Endothelial cell of umbilical vein (primary cell): ENCODE data around the gene ADGRG3. TPM values are rescaled to one million over a fixed set of nuclear protein-coding genes. Genes with fewer than 3 reads are reported as not detected.
A peak's percentile ranks its signal among the peaks of the same experiment; 100 is the strongest.

ENCODE experiments used
- BruUV-seq: library from RNA; stranded (reverse); fragments of 400-500 nt; replicated peaks from 2 replicates; lab custom pipeline; 2021; lab: Mats Ljungman, UMichigan
- CTCF ChIA-PET: fragments of 300-600, 350-600 bp; sonication (Branson Sonifier 250); formaldehyde crosslinking; loops from one replicate; lab custom pipeline; 2021; ENCODE audit warnings: antibody characterized with exemption, inconsistent platforms; lab: Charles Lee
- POLR2A ChIA-PET: fragments of 300-600, 350-600 bp; sonication (Branson Sonifier 250); formaldehyde crosslinking; loops from one replicate; lab custom pipeline; 2021; ENCODE audit warnings: antibody characterized with exemption, inconsistent platforms; lab: Charles Lee
- DNase-seq: peaks from one replicate; pipeline ENCODE4 v3.0.0-alpha.2; 2011; ENCODE audit warnings: low read depth, low spot score
- FAIRE-seq: peaks from 2 replicates; lab custom pipeline; 2011; peaks lifted over from hg19 to GRCh38; lab: Jason Lieb, UNC
- H2AFZ ChIP-seq: 2 replicates; pipeline ENCODE4 v1.6.0; 2012; ENCODE audit warnings: low read depth, low read length, control low read depth, inconsistent platforms
- H3K27ac ChIP-seq: 2 replicates; pipeline ENCODE4 v1.5.1; 2011; ENCODE audit warnings: low read depth, mild to moderate bottlenecking, control low read depth, low read length, moderate library complexity; ENCODE audit not compliant: insufficient read depth
- H3K27me3 ChIP-seq, 2 experiments: 2 replicates each; pipeline versions ENCODE4 v1.6.0 to v1.6.1; 2011; ENCODE audit warnings: low read length in 2 of 2, mixed read lengths in 1 of 2; ENCODE audit not compliant: control insufficient read depth in 2 of 2, insufficient read depth in 2 of 2
- H3K36me3 ChIP-seq, 2 experiments: 2 replicates in 1 of 2; 3 replicates in 1 of 2; pipeline ENCODE4 v1.5.1; 2011; ENCODE audit warnings: low read length in 2 of 2, mild to moderate bottlenecking in 1 of 2, moderate library complexity in 1 of 2; ENCODE audit not compliant: control insufficient read depth in 2 of 2, insufficient read depth in 2 of 2; ENCODE audit errors: extremely low read depth in 1 of 2
- H3K4me1 ChIP-seq: 3 replicates; pipeline ENCODE4 v1.5.1; 2011; ENCODE audit warnings: mild to moderate bottlenecking, low read length; ENCODE audit not compliant: control insufficient read depth, insufficient read depth; ENCODE audit errors: extremely low read depth
- H3K4me2 ChIP-seq: 2 replicates; pipeline ENCODE4 v1.6.1; 2011; ENCODE audit warnings: low read length, control low read depth, mixed read lengths; ENCODE audit not compliant: insufficient read depth
- H3K4me3 ChIP-seq, 3 experiments: fragments of 200-600 bp in 1 of 3; sonication (generic), shearing (Covaris generic) in 1 of 3; replicated peaks in 1 of 3; 2 replicates each; pipeline ENCODE4 v1.5.1; 2011 to 2016; ENCODE audit warnings: control low read depth in 3 of 3, low read length in 3 of 3, mild to moderate bottlenecking in 2 of 3, inconsistent platforms in 1 of 3, low read depth in 1 of 3, moderate library complexity in 1 of 3; ENCODE audit not compliant: insufficient read depth in 1 of 3
- H3K79me2 ChIP-seq: 2 replicates; pipeline ENCODE4 v1.6.0; 2012; ENCODE audit warnings: low read length, inconsistent platforms; ENCODE audit not compliant: control insufficient read depth, insufficient read depth
- H3K9ac ChIP-seq: replicated peaks from 2 replicates; pipeline ENCODE3; 2011; ENCODE audit warnings: low read length, control low read depth; ENCODE audit not compliant: insufficient read depth; ENCODE audit errors: extremely low read depth
- H3K9me1 ChIP-seq: replicated peaks from 3 replicates; pipeline ENCODE4 v1.6.0; 2011; ENCODE audit warnings: mild to moderate bottlenecking, low read length; ENCODE audit not compliant: control insufficient read depth, insufficient read depth; ENCODE audit errors: extremely low read depth
- H3K9me3 ChIP-seq: replicated peaks from 2 replicates; pipeline ENCODE4 v1.5.1; 2012; ENCODE audit warnings: low read length, inconsistent platforms; ENCODE audit not compliant: control insufficient read depth, insufficient read depth
- H4K20me1 ChIP-seq: replicated peaks from 2 replicates; pipeline ENCODE3; 2011; ENCODE audit warnings: mild to moderate bottlenecking, low read length; ENCODE audit not compliant: control insufficient read depth, insufficient read depth; ENCODE audit errors: extremely low read depth
- CTCF ChIP-seq, 2 donors: IDR thresholded peaks; 1 replicate in 1 of 2; 2 replicates in 1 of 2; pipeline ENCODE4 v1.5.1; 2011; ENCODE audit warnings: low read length in 2 of 2, mild to moderate bottlenecking in 2 of 2, moderate library complexity in 2 of 2, control low read depth in 1 of 2, inconsistent platforms in 1 of 2, low read depth in 1 of 2; ENCODE audit not compliant: insufficient read depth in 1 of 2; ENCODE audit errors: extremely low read depth in 1 of 2
- EZH2 ChIP-seq: IDR thresholded peaks from 2 replicates; pipeline ENCODE4 v1.6.1; 2012; ENCODE audit warnings: borderline replicate concordance, low read depth, mild to moderate bottlenecking, moderate library complexity, low read length, inconsistent platforms; ENCODE audit not compliant: severe bottlenecking
- JUN ChIP-seq: IDR thresholded peaks from 2 replicates; pipeline ENCODE4 v1.6.1; 2011; ENCODE audit warnings: borderline replicate concordance, low read depth; ENCODE audit not compliant: insufficient read length, insufficient read depth
- MAX ChIP-seq: IDR thresholded peaks from 2 replicates; pipeline ENCODE4 v1.6.1; 2011; ENCODE audit not compliant: insufficient read depth, insufficient read length
- MYC ChIP-seq: IDR thresholded peaks from one replicate; pipeline ENCODE4 v1.6.1; 2011; ENCODE audit warnings: mild to moderate bottlenecking, low read depth, low read length
- POLR2A ChIP-seq: IDR thresholded peaks from 2 replicates; pipeline ENCODE4 v1.6.1; 2012; ENCODE audit warnings: low read depth, mild to moderate bottlenecking, control low read depth, low read length
- POLR2AphosphoS5 ChIP-seq: IDR thresholded peaks from 2 replicates; pipeline ENCODE4 v1.6.1; 2012; ENCODE audit warnings: low read depth, mild to moderate bottlenecking, control low read depth, low read length, moderate library complexity; ENCODE audit not compliant: insufficient read depth
- dilution Hi-C: fragments of 300-500 bp; cut with MboI; formaldehyde crosslinking; loops from one replicate; pipeline ENCODE4 v1.15.0; 2019; ENCODE audit warnings: low sequenced_read_pairs; ENCODE audit not compliant: extremely low pct_ligation_motif_present
- intact Hi-C: fragments of 100-400 bp; cut with micrococcal nuclease; formaldehyde crosslinking; loops from one replicate; pipeline ENCODE4 v1.10.0; 2022
- polyA plus RNA-seq, 4 experiments: library from polyadenylated mRNA; depleted of rRNA in 3 of 4; stranded (reverse) in 3 of 4; unstranded in 1 of 4; fragments of >200 nt; gene quantifications; 2 replicates each; pipeline versions ENCODE4 v1.2.1 to v1.2.3, GENCODE V29; 2011 to 2012; ENCODE audit warnings: missing spikeins in 1 of 4
- total RNA-seq: library from RNA; stranded (reverse); gene quantifications from 2 replicates; pipeline ENCODE4 v1.2.3, GENCODE V29; 2021

The ADGRG3 gene
- total and polyA plus RNA-seq, 2 donors (not counting 3 experiments of a cell fraction or from before 2014, with no cell fraction given), result not detected

GRCh38 chr16:57653936-57654335, 14.2 kb upstream of the ADGRG3 start:
- intact Hi-C loops (no loop called here), dilution Hi-C loops (no loop called here)
- BruUV-seq, result no TSS peak
- H3K27ac ChIP-seq, result peak overlapping the region; percentile 28
- H4K20me1 ChIP-seq, result no peaks in the 10 kb centered on the region
- POLR2A ChIA-PET, result interaction anchor here (1.2 kb wide), 1 partner anchor 17 kb away, joined by 3 read pairs; no protein-coding TSS in a partner anchor
- no peaks in the 10 kb centered on the region for H3K9me1 ChIP-seq
- peaks cover 20% of the 10 kb centered on the region for H3K4me1 ChIP-seq
- no peaks in the 10 kb centered on the region for H3K27me3 ChIP-seq
- CTCF ChIA-PET, result interaction anchor here (0.7 to 3.9 kb wide), 11 partner anchors 10 to 81 kb away, joined by 3 to 36 read pairs (median 4); partner anchors contain the start of gene ADGRG1
- DNase-seq (peak; percentile 70), FAIRE-seq (peak; percentile 86)
- H3K36me3 ChIP-seq, result peaks cover 3 to 9% of the 10 kb centered on the region in 2 experiments
- peak overlapping the region; percentile 16 for H3K9ac ChIP-seq
- peak overlapping the region; percentile 27 for H2AFZ ChIP-seq
- peaks cover 1% of the 10 kb centered on the region for H3K79me2 ChIP-seq
- peak; percentile 69 for TF ChIP-seq POLR2AphosphoS5
- no peak for TF ChIP-seq POLR2A
- TF ChIP-seq EZH2, result no peak
- no peak for TF ChIP-seq JUN
- no peak for TF ChIP-seq MAX
- H3K4me3 ChIP-seq, result no peak overlapping the region
- H3K9me3 ChIP-seq, result no peaks in the 10 kb centered on the region
- H3K4me2 ChIP-seq, result no peak overlapping the region

- Histone ChIP-seq H2AFZ (no peak overlapping the region), H3K9me3 (no peaks in the 10 kb centered on the region), H4K20me1 (no peaks in the 10 kb centered on the region), H3K9ac (no peak overlapping the region), H3K4me1 (peaks cover 20% of the 10 kb centered on the region), H3K79me2 (no peaks in the 10 kb centered on the region), H3K4me3 (no peak overlapping the region), H3K4me2 (no peak overlapping the region), H3K9me1 (no peaks in the 10 kb centered on the region), H3K36me3 (peaks cover 4% of the 10 kb centered on the region in 2 experiments), H3K27ac (no peak overlapping the region), H3K27me3 (no peaks in the 10 kb centered on the region)
- FAIRE-seq, result no peak
- ChIA-PET POLR2A (no interaction called here), CTCF (interaction anchor here (1.5 kb wide), 1 partner anchor 56 kb away, joined by 4 read pairs; no protein-coding TSS in a partner anchor)
- DNase-seq, result no peak
- TF ChIP-seq EZH2, result no peak
- TF ChIP-seq CTCF (IDR thresholded peaks at IDR 0.05; ENCODE audit: extremely low read depth in 1 of 2, insufficient read depth in 1 of 2, low read depth in 1 of 2, low read length in 2 of 2), result no peak
- no peak for TF ChIP-seq POLR2AphosphoS5
- no peak for TF ChIP-seq JUN
- TF ChIP-seq MYC, result no peak
- TF ChIP-seq MAX, result no peak
- intact Hi-C loops, result no loop called here
- BruUV-seq, result no TSS peak
- dilution Hi-C loops, result no loop called here
Observed at GRCh38 chr16:57656342-57656955, 11.7 kb upstream of the ADGRG3 start.
